HG03469 (cell line): Measurements from ENCODE around the gene FIZ1.
"Not testable (repeated sequence)": the region's sequence is repeated elsewhere in the genome, so short reads cannot be mapped to it uniquely, and the experiment has no call there.

Experiments
- ATAC-seq: cut with Tn5 transposase; IDR thresholded peaks from one replicate; pipeline ENCODE4 v1.9.1; 2021; ENCODE audit warnings: mild to moderate bottlenecking, moderate library complexity, moderate number of reproducible peaks; ENCODE audit not compliant: unreplicated experiment

Gene FIZ1

GRCh38 chr19:55598034-55598433, 1.3 kb downstream of the FIZ1 start:
- ATAC-seq: no peak

- no peak for ATAC-seq
Measured at GRCh38 chr19:55597501-55597921, 1.8 kb downstream of the FIZ1 start.

GRCh38 chr19:55596304-55596703, 3.0 kb downstream of the FIZ1 start:
- ATAC-seq: no peak

- ATAC-seq: no peak
Measured at GRCh38 chr19:55594996-55595545, 4.2 kb downstream of the FIZ1 start.

- no peak for ATAC-seq
Measured at GRCh38 chr19:55593096-55593772, 6.1 kb downstream of the FIZ1 start.

GRCh38 chr19:55592391-55593090, 6.8 kb downstream of the FIZ1 start:
- no peak for ATAC-seq

GRCh38 chr19:55591555-55591954, 7.8 kb downstream of the FIZ1 start:
- ATAC-seq: no peak

GRCh38 chr19:55590617-55591016, 8.7 kb downstream of the FIZ1 start:
- no peak for ATAC-seq

- no peak for ATAC-seq
Measured at GRCh38 chr19:55590109-55590508, 9.2 kb downstream of the FIZ1 start.

- no peak for ATAC-seq
Measured at GRCh38 chr19:55588738-55589137, 10.6 kb downstream of the FIZ1 start.

- peak; percentile 92 for ATAC-seq
Measured at GRCh38 chr19:55586976-55587668, 12.2 kb downstream of the FIZ1 start.

GRCh38 chr19:55585658-55586339, 13.5 kb downstream of the FIZ1 start:
- no peak for ATAC-seq

- no peak for ATAC-seq
Measured at GRCh38 chr19:55584871-55585270, 14.4 kb downstream of the FIZ1 start.

- not testable (repeated sequence) for ATAC-seq
Measured at GRCh38 chr19:55583897-55584296, 15.4 kb downstream of the FIZ1 start.

- not testable (repeated sequence) for ATAC-seq
Measured at GRCh38 chr19:55582284-55582683, 17.0 kb downstream of the FIZ1 start.

GRCh38 chr19:55581823-55582223, 17.5 kb downstream of the FIZ1 start:
- no peak for ATAC-seq

GRCh38 chr19:55581145-55581822, 18.0 kb downstream of the FIZ1 start:
- ATAC-seq: no peak

- no peak for ATAC-seq
Measured at GRCh38 chr19:55580628-55581144, 18.6 kb downstream of the FIZ1 start, which contains the start of gene ZNF579. TSS of gene ZNF579 (minus strand) at chr19:55580848. CDS start at chr19:55579639, 1,209 bp downstream.

GRCh38 chr19:55579766-55580621, 19.3 kb downstream of the FIZ1 start:
- no peak for ATAC-seq
